PC-9 (cell line): ENCODE results near the gene COG3.

ENCODE experiments used
- EZH2 ChIP-seq: fragments of 200-600 bp; sonication (generic); IDR thresholded peaks from 2 replicates; pipeline ENCODE4 v1.8.0; 2017; ENCODE audit warnings: antibody characterized with exemption, low read depth
- TF ChIP-seq, protein P1 (sequence below): fragments of 200-600 bp; sonication (generic); conservative IDR thresholded peaks from 2 replicates; pipeline ENCODE4 v1.6.1; 2017; ENCODE audit warnings: mixed run types, antibody characterized with exemption, mild to moderate bottlenecking, moderate library complexity

DNA sequence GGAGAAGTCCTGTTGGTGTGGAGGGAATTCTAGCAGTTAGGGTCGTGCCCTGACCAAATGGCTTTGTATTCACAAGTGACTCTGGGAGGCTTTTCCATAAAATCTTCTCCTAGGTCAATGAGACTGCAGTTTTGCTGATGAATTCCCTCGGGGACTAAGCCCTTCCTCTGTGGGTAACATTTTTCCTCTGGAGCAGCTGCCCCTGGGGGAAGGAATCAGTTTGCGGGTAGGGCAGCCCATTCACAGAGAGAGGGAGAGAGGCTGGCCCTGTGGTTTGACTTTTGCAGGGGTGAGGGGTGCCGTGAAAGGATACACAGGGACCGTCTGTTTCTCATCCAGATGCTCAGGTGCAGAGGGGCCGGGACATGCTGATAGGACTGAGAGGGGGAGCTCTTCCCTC is 83.5 kb downstream of the COG3 start:
- TF ChIP-seq EZH2, result no peak
- TF ChIP-seq, protein P1, sequence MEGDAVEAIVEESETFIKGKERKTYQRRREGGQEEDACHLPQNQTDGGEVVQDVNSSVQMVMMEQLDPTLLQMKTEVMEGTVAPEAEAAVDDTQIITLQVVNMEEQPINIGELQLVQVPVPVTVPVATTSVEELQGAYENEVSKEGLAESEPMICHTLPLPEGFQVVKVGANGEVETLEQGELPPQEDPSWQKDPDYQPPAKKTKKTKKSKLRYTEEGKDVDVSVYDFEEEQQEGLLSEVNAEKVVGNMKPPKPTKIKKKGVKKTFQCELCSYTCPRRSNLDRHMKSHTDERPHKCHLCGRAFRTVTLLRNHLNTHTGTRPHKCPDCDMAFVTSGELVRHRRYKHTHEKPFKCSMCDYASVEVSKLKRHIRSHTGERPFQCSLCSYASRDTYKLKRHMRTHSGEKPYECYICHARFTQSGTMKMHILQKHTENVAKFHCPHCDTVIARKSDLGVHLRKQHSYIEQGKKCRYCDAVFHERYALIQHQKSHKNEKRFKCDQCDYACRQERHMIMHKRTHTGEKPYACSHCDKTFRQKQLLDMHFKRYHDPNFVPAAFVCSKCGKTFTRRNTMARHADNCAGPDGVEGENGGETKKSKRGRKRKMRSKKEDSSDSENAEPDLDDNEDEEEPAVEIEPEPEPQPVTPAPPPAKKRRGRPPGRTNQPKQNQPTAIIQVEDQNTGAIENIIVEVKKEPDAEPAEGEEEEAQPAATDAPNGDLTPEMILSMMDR, result no peak
